HEK293T (cell line): Measurements from ENCODE around the gene CDRT4.

Source experiments
- BHLHE40 ChIP-seq: fragments of 450-650 bp; IDR thresholded peaks from 2 replicates; pipeline ENCODE4 v1.6.1; 2016; ENCODE audit warnings: mild to moderate bottlenecking, moderate library complexity, borderline replicate concordance
- ELF4 ChIP-seq: fragments of 450-650 bp; IDR thresholded peaks from 2 replicates; pipeline ENCODE4 v1.6.1; 2017; ENCODE audit warnings: antibody characterized with exemption
- FOXA1 ChIP-seq: fragments of 450-650 bp; IDR thresholded peaks from 2 replicates; pipeline ENCODE4 v1.6.1; 2016; ENCODE audit warnings: mild to moderate bottlenecking
- FOXK2 ChIP-seq: fragments of 450-650 bp; IDR thresholded peaks from 2 replicates; pipeline ENCODE4 v1.6.1; 2016; ENCODE audit warnings: mild to moderate bottlenecking
- FOXM1 ChIP-seq: fragments of 450-650 bp; IDR thresholded peaks from 2 replicates; pipeline ENCODE4 v1.6.1; 2017; ENCODE audit warnings: mild to moderate bottlenecking, borderline replicate concordance
- HDGF ChIP-seq: fragments of 450-650 bp; IDR thresholded peaks from 2 replicates; pipeline ENCODE4 v1.6.1; 2017; ENCODE audit warnings: antibody characterized with exemption, borderline replicate concordance
- L3MBTL2 ChIP-seq: fragments of 450-650 bp; conservative IDR thresholded peaks from 2 replicates; pipeline ENCODE4 v1.6.1; 2016; ENCODE audit warnings: mild to moderate bottlenecking
- NFRKB ChIP-seq: fragments of 450-650 bp; IDR thresholded peaks from 2 replicates; pipeline ENCODE4 v1.6.1; 2016; ENCODE audit warnings: mild to moderate bottlenecking, moderate library complexity
- SP1 ChIP-seq: fragments of 450-650 bp; IDR thresholded peaks from 2 replicates; pipeline ENCODE4 v1.6.1; 2017
- TARDBP ChIP-seq: fragments of 450-650 bp; IDR thresholded peaks from 2 replicates; pipeline ENCODE4 v1.6.1; 2016
- ZNF384 ChIP-seq: fragments of 450-650 bp; IDR thresholded peaks from 2 replicates; pipeline ENCODE4 v1.6.1; 2016

DNA sequence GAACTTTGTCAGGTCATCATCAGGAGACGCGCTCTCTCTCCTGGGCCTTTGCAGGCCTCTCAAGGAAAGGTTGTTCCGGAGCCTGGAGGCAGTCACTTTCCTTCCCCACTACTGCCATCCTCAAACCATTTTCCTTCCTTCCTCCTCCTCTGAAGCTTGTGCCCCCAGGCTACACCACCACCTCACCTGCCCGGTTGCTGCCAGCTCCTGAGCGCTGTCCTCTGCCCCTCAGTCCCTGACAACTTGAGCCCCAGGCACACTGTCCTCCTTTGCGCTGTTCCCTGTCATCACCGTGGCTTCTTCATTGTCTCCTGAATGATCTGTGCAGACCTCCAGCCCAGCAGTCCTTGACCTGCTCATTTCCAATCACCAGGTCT is 18.9 kb downstream of the CDRT4 start:
- TF ChIP-seq SP1 (no peak), ELF4 (no peak), BHLHE40 (no peak), FOXM1 (no peak), TARDBP (no peak), FOXK2 (no peak), ZNF384 (no peak), NFRKB (no peak), HDGF (no peak), FOXA1 (no peak), L3MBTL2 (no peak)
